HEK293T (cell line): ENCODE measurements around the gene FSTL4.

Source experiments
- ARNT ChIP-seq: fragments of 450-650 bp; IDR thresholded peaks from 2 replicates; pipeline ENCODE4 v1.6.1; 2017; ENCODE audit warnings: mild to moderate bottlenecking
- BHLHE40 ChIP-seq: fragments of 450-650 bp; IDR thresholded peaks from 2 replicates; pipeline ENCODE4 v1.6.1; 2016; ENCODE audit warnings: mild to moderate bottlenecking, moderate library complexity, borderline replicate concordance
- CTBP1 ChIP-seq: fragments of 450-650 bp; IDR thresholded peaks from 2 replicates; pipeline ENCODE4 v1.6.1; 2016; ENCODE audit warnings: borderline replicate concordance
- FOXA1 ChIP-seq: fragments of 450-650 bp; IDR thresholded peaks from 2 replicates; pipeline ENCODE4 v1.6.1; 2016; ENCODE audit warnings: mild to moderate bottlenecking
- FOXK2 ChIP-seq: fragments of 450-650 bp; IDR thresholded peaks from 2 replicates; pipeline ENCODE4 v1.6.1; 2016; ENCODE audit warnings: mild to moderate bottlenecking
- L3MBTL2 ChIP-seq: fragments of 450-650 bp; conservative IDR thresholded peaks from 2 replicates; pipeline ENCODE4 v1.6.1; 2016; ENCODE audit warnings: mild to moderate bottlenecking
- SP1 ChIP-seq: fragments of 450-650 bp; IDR thresholded peaks from 2 replicates; pipeline ENCODE4 v1.6.1; 2017
- SUZ12 ChIP-seq: fragments of 450-650 bp; IDR thresholded peaks from 2 replicates; pipeline ENCODE4 v1.6.1; 2016; ENCODE audit warnings: mild to moderate bottlenecking
- TARDBP ChIP-seq: fragments of 450-650 bp; IDR thresholded peaks from 2 replicates; pipeline ENCODE4 v1.6.1; 2016
- ZNF384 ChIP-seq: fragments of 450-650 bp; IDR thresholded peaks from 2 replicates; pipeline ENCODE4 v1.6.1; 2016
- TF ChIP-seq, protein P1 (sequence below): fragments of 450-650 bp; IDR thresholded peaks from 2 replicates; pipeline ENCODE4 v1.6.1; 2016

DNA sequence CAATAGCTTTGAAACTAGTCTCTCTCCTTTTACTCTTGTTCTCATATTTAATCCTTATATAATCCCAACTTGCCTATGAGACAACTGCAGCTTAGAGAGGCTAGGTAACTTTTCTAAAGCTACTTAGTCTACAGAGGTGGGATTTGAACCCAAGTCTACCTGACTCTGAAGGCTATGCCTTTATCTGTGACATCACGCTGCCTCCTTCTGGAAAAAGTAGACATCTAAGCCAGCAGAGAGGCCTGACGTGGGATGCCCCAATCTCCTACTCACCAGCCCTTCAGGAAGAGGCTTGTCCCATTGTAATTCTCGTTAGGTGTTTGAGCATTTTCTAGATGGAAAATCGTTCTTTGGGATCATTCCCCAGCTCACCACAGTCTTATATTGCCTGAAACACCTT is 393.0 kb downstream of the FSTL4 start:
- no peak for TF ChIP-seq TARDBP
- no peak for TF ChIP-seq SUZ12
- TF ChIP-seq BHLHE40, result no peak
- TF ChIP-seq FOXK2, result no peak
- no peak for TF ChIP-seq FOXA1
- TF ChIP-seq SP1, result no peak
- no peak for TF ChIP-seq ZNF384
- TF ChIP-seq ARNT, result no peak
- TF ChIP-seq, protein P1, sequence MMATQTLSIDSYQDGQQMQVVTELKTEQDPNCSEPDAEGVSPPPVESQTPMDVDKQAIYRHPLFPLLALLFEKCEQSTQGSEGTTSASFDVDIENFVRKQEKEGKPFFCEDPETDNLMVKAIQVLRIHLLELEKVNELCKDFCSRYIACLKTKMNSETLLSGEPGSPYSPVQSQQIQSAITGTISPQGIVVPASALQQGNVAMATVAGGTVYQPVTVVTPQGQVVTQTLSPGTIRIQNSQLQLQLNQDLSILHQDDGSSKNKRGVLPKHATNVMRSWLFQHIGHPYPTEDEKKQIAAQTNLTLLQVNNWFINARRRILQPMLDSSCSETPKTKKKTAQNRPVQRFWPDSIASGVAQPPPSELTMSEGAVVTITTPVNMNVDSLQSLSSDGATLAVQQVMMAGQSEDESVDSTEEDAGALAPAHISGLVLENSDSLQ, result no peak
- no peak for TF ChIP-seq L3MBTL2
- TF ChIP-seq CTBP1, result no peak
